Caco-2 (cell line): ENCODE results near the gene TRAF3IP1. TPM values are rescaled to one million over a fixed set of nuclear protein-coding genes. Genes with fewer than 3 reads are reported as not detected.

Source experiments
- BruUV-seq: library from RNA; stranded (reverse); fragments of 400-500 nt; replicated peaks from 2 replicates; lab custom pipeline; 2021; lab: Mats Ljungman, UMichigan
- CTCF ChIA-PET: fragments of 300-600 bp; sonication (Branson Sonifier 250); formaldehyde crosslinking; loops from one replicate; lab custom pipeline; 2022; ENCODE audit warnings: antibody characterized with exemption; lab: Charles Lee
- POLR2A ChIA-PET: fragments of 300-600 bp; sonication (Branson Sonifier 250); formaldehyde crosslinking; loops from one replicate; lab custom pipeline; 2022; ENCODE audit warnings: antibody characterized with exemption; lab: Charles Lee
- DNase-seq, 2 experiments: peaks; one replicate each; pipeline versions ENCODE4 v3.0.0 to v3.0.0-alpha.2; 2020 to 2022
- H3K27me3 ChIP-seq: replicated peaks from 2 replicates; pipeline ENCODE4 v1.6.0; 2011; ENCODE audit warnings: low read length; ENCODE audit not compliant: control insufficient read depth, insufficient read depth
- H3K36me3 ChIP-seq: 2 replicates; pipeline ENCODE4 v1.5.1; 2011; ENCODE audit warnings: low read length; ENCODE audit not compliant: control insufficient read depth, insufficient read depth
- H3K4me1 ChIP-seq: fragments of 250-450 bp; sonication (Bioruptor Pico); 2 replicates; pipeline ENCODE4 v1.5.1; 2020; ENCODE audit warnings: mild to moderate bottlenecking
- H3K4me3 ChIP-seq: 2 replicates; pipeline ENCODE4 v1.5.1; 2011; ENCODE audit warnings: low read depth, mild to moderate bottlenecking, control low read depth, low read length
- H3K9me3 ChIP-seq: fragments of 250-450 bp; sonication (Bioruptor Pico); 2 replicates; pipeline ENCODE4 v1.5.1; 2020; ENCODE audit warnings: mild to moderate bottlenecking, moderate library complexity
- H3K27ac Mint-ChIP-seq: one replicate; pipeline ENCODE4 v1.8.0; 2022; ENCODE audit warnings: mixed read lengths; ENCODE audit not compliant: unreplicated experiment
- H3K27me3 Mint-ChIP-seq: one replicate; pipeline ENCODE4 v1.8.0; 2022; ENCODE audit warnings: mixed read lengths; ENCODE audit not compliant: insufficient read depth, unreplicated experiment
- H3K36me3 Mint-ChIP-seq: one replicate; pipeline ENCODE4 v1.8.0; 2022; ENCODE audit warnings: mild to moderate bottlenecking, mixed read lengths; ENCODE audit not compliant: insufficient read depth, unreplicated experiment
- H3K4me1 Mint-ChIP-seq: one replicate; pipeline ENCODE4 v1.8.0; 2022; ENCODE audit warnings: low read depth, mixed read lengths; ENCODE audit not compliant: unreplicated experiment
- H3K4me3 Mint-ChIP-seq: one replicate; pipeline ENCODE4 v1.8.0; 2022; ENCODE audit warnings: mild to moderate bottlenecking, moderate library complexity, mixed read lengths; ENCODE audit not compliant: unreplicated experiment
- H3K9me3 Mint-ChIP-seq: one replicate; pipeline ENCODE4 v1.8.0; 2022; ENCODE audit warnings: mixed read lengths; ENCODE audit not compliant: unreplicated experiment
- intact Hi-C: fragments of 100-400 bp; cut with micrococcal nuclease; formaldehyde crosslinking; loops from one replicate; pipeline ENCODE4 v1.10.0; 2022; ENCODE audit not compliant: unreplicated experiment
- total RNA-seq: library from RNA; stranded (reverse); gene quantifications from 2 replicates; pipeline ENCODE4 v1.2.3, GENCODE V29; 2022
- TF ChIP-seq, protein P1 (sequence below), 2 experiments: fragments of 200-600 bp in 1 of 2; IDR thresholded peaks; 1 replicate in 1 of 2; 2 replicates in 1 of 2; pipeline versions ENCODE4 v1.5.1 to v1.8.0; 2011 to 2022; ENCODE audit warnings: antibody characterized with exemption in 1 of 2, control low read depth in 1 of 2, inconsistent platforms in 1 of 2, low read depth in 1 of 2, low read length in 1 of 2, mild to moderate bottlenecking in 1 of 2, moderate library complexity in 1 of 2; ENCODE audit not compliant: insufficient read depth in 1 of 2, severe bottlenecking in 1 of 2, unreplicated experiment in 1 of 2

Gene TRAF3IP1
- total RNA-seq, 1 experiment from 2014 or later = 7.4 TPM

DNA sequence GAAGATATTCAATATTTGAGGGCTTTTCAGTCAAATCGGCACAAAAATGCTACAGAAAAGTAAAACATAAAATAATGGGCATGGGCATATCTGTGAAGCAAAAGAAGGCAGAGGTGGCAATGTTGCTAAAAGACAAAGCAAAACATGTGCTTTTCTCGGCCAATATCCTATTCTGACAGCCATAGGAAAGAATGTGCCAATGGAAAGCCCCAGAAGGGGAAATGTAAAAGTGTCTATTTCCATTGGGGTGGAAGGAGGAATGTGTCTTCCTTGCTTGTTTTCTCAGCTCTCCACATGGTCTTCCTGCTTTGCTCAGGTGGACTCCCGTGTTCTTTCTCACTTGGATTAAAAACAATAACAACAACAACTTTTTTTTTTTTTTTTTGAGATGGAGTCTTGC is 18.2 kb upstream of the TRAF3IP1 start:
- H3K27me3 Mint-ChIP-seq = no peaks in the 10 kb centered on the region
- CTCF ChIA-PET = no interaction called here
- BruUV-seq = no TSS peak
- H3K9me3 ChIP-seq = no peaks in the 10 kb centered on the region
- H3K4me1 Mint-ChIP-seq = peaks cover 6% of the 10 kb centered on the region
- no peak overlapping the region for H3K4me3 Mint-ChIP-seq
- H3K36me3 ChIP-seq = no peaks in the 10 kb centered on the region
- peaks cover 14% of the 10 kb centered on the region for H3K4me1 ChIP-seq
- POLR2A ChIA-PET = no interaction called here
- no peak for DNase-seq
- H3K9me3 Mint-ChIP-seq = no peaks in the 10 kb centered on the region
- no peak overlapping the region for H3K4me3 ChIP-seq
- intact Hi-C loops = no loop called here
- no peaks in the 10 kb centered on the region for H3K27me3 ChIP-seq
- TF ChIP-seq, protein P1, sequence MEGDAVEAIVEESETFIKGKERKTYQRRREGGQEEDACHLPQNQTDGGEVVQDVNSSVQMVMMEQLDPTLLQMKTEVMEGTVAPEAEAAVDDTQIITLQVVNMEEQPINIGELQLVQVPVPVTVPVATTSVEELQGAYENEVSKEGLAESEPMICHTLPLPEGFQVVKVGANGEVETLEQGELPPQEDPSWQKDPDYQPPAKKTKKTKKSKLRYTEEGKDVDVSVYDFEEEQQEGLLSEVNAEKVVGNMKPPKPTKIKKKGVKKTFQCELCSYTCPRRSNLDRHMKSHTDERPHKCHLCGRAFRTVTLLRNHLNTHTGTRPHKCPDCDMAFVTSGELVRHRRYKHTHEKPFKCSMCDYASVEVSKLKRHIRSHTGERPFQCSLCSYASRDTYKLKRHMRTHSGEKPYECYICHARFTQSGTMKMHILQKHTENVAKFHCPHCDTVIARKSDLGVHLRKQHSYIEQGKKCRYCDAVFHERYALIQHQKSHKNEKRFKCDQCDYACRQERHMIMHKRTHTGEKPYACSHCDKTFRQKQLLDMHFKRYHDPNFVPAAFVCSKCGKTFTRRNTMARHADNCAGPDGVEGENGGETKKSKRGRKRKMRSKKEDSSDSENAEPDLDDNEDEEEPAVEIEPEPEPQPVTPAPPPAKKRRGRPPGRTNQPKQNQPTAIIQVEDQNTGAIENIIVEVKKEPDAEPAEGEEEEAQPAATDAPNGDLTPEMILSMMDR (IDR thresholded peaks at IDR 0.05; ENCODE audit: insufficient read depth in 1 of 2, low read depth in 1 of 2, low read length in 1 of 2, severe bottlenecking in 1 of 2, unreplicated experiment in 1 of 2) = no peak
- H3K36me3 Mint-ChIP-seq = no peaks in the 10 kb centered on the region
- no peak overlapping the region for H3K27ac Mint-ChIP-seq

DNA sequence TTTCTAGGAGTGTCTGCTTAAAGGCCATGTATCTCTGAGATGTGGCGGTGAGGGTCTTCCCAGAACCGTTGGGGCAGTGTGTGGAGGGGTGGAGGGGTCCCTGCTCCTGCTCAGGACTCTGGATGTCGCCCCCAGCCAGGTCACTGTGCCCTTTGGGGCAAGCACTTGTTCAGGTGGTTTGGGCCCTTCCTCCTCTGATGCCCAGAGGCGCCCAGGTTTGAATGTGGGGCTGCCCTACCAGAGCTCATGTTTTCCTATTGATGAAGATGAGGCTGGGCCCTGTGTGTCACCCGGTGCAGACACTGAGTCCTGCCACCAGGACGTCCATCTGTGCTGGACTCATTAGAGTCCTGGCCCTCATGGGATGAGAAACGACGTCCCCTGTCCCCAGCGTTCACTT is 17.6 kb upstream of the TRAF3IP1 start:
- no peaks in the 10 kb centered on the region for H3K27me3 ChIP-seq
- BruUV-seq = no TSS peak
- CTCF ChIA-PET = no interaction called here
- peaks cover 6% of the 10 kb centered on the region for H3K4me1 Mint-ChIP-seq
- TF ChIP-seq, protein P1 (IDR thresholded peaks at IDR 0.05; ENCODE audit: insufficient read depth in 1 of 2, low read depth in 1 of 2, low read length in 1 of 2, severe bottlenecking in 1 of 2, unreplicated experiment in 1 of 2) = no peak
- intact Hi-C loops = no loop called here
- H3K4me3 Mint-ChIP-seq = no peak overlapping the region
- no peaks in the 10 kb centered on the region for H3K27me3 Mint-ChIP-seq
- H3K36me3 Mint-ChIP-seq = no peaks in the 10 kb centered on the region
- H3K9me3 ChIP-seq = no peaks in the 10 kb centered on the region
- no peaks in the 10 kb centered on the region for H3K36me3 ChIP-seq
- POLR2A ChIA-PET = no interaction called here
- H3K9me3 Mint-ChIP-seq = no peaks in the 10 kb centered on the region
- H3K27ac Mint-ChIP-seq = no peak overlapping the region
- no peak for DNase-seq
- H3K4me1 ChIP-seq = peaks cover 14% of the 10 kb centered on the region
- H3K4me3 ChIP-seq = no peak overlapping the region

DNA sequence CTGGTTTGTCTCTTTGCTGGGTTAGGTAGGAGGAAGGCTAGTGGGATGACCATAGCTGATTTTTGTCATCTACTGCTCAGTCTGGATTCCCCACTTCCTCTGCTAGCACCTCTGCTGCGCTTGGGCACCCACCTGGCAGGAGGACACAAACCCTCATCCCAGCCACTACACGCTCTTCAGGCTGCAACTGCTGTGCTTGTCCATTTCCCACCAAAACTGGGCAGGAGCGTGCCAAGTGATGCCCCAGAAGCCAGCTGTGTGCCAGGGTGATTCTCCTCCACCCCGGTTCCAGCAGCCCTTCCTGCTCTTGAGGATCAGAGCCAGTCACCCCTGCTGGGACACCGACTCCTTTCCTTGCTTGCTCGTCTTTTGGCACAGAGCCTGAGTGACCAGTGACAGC is 16.2 kb upstream of the TRAF3IP1 start:
- no peaks in the 10 kb centered on the region for H3K9me3 Mint-ChIP-seq
- no peak overlapping the region for H3K27ac Mint-ChIP-seq
- CTCF ChIA-PET = interaction anchor here (2.4 kb wide), 1 partner anchor 41 kb away, joined by 12 read pairs; no protein-coding TSS in a partner anchor
- TF ChIP-seq, protein P1 (IDR thresholded peaks at IDR 0.05; ENCODE audit: insufficient read depth in 1 of 2, low read depth in 1 of 2, low read length in 1 of 2, severe bottlenecking in 1 of 2, unreplicated experiment in 1 of 2) = no peak
- H3K4me1 ChIP-seq = peaks cover 14% of the 10 kb centered on the region
- H3K4me3 ChIP-seq = no peak overlapping the region
- no peaks in the 10 kb centered on the region for H3K36me3 Mint-ChIP-seq
- H3K4me1 Mint-ChIP-seq = peaks cover 6% of the 10 kb centered on the region
- BruUV-seq = no TSS peak
- H3K9me3 ChIP-seq = no peaks in the 10 kb centered on the region
- H3K27me3 Mint-ChIP-seq = no peaks in the 10 kb centered on the region
- DNase-seq = no peak
- no peaks in the 10 kb centered on the region for H3K27me3 ChIP-seq
- no peaks in the 10 kb centered on the region for H3K36me3 ChIP-seq
- no peak overlapping the region for H3K4me3 Mint-ChIP-seq
- intact Hi-C loops = loop anchor here (2.0 kb wide), 1 partner anchor 15 kb away; the partner anchor contains the start of gene PER2
- POLR2A ChIA-PET = no interaction called here
